ENCODE data around the gene DSTN.

- no peak for TF ChIP-seq CTCF (IDR thresholded peaks at IDR 0.05)
- no peak for TF ChIP-seq POLR2AphosphoS5 (IDR thresholded peaks at IDR 0.05; ENCODE audit: low read depth, low read length)
- no peak for TF ChIP-seq SIN3A (IDR thresholded peaks at IDR 0.05; ENCODE audit: borderline replicate concordance, insufficient read depth, low read depth, low read length)
These were observed 66.9 kb downstream of the DSTN start for GRCh38 chr20:17636523-17637412.

All from Panc1 (cell line).